SK-N-MC (cell line): ENCODE results near the gene KDSR.

ENCODE experiments used
- DNase-seq: peaks from one replicate; pipeline ENCODE4 v3.0.0-alpha.2; 2011; ENCODE audit warnings: low read depth, low spot score
- H3K27ac ChIP-seq: fragments of 200-600 bp; sonication (generic); 2 replicates; pipeline ENCODE4 v1.5.1; 2016; ENCODE audit warnings: mixed run types
- H3K36me3 ChIP-seq: fragments of 200-600 bp; sonication (generic); 2 replicates; pipeline ENCODE4 v1.6.1; 2017; ENCODE audit warnings: antibody characterized with exemption, low read length, mixed read lengths; ENCODE audit not compliant: insufficient read depth
- H3K4me3 ChIP-seq: fragments of 200-600 bp; sonication (generic); 2 replicates; pipeline ENCODE4 v1.5.1; 2016
- H3K9ac ChIP-seq: fragments of 200-600 bp; sonication (generic); 2 replicates; pipeline ENCODE4 v1.8.0; 2017; ENCODE audit warnings: mixed run types, mixed read lengths; ENCODE audit not compliant: insufficient read length
- H3K9me3 ChIP-seq: fragments of 200-600 bp; sonication (generic); 2 replicates; pipeline ENCODE4 v1.6.1; 2017; ENCODE audit warnings: low read depth, mild to moderate bottlenecking, antibody characterized with exemption, low read length, moderate library complexity, mixed read lengths
- EZH2 ChIP-seq: fragments of 200-600 bp; sonication (generic); IDR thresholded peaks from one replicate; pipeline ENCODE4 v1.6.1; 2017; ENCODE audit warnings: antibody characterized with exemption
- FOXP2 ChIP-seq: optimal IDR thresholded peaks from 2 replicates; pipeline ENCODE3; 2011; ENCODE audit warnings: mild to moderate bottlenecking, moderate library complexity; ENCODE audit not compliant: insufficient read depth; ENCODE audit errors: extremely low read length, control extremely low read depth
- POLR2AphosphoS5 ChIP-seq: IDR thresholded peaks from 2 replicates; pipeline ENCODE4 v1.6.1; 2012; ENCODE audit warnings: mild to moderate bottlenecking, low read depth, low read length, borderline replicate concordance

KDSR gene

DNA sequence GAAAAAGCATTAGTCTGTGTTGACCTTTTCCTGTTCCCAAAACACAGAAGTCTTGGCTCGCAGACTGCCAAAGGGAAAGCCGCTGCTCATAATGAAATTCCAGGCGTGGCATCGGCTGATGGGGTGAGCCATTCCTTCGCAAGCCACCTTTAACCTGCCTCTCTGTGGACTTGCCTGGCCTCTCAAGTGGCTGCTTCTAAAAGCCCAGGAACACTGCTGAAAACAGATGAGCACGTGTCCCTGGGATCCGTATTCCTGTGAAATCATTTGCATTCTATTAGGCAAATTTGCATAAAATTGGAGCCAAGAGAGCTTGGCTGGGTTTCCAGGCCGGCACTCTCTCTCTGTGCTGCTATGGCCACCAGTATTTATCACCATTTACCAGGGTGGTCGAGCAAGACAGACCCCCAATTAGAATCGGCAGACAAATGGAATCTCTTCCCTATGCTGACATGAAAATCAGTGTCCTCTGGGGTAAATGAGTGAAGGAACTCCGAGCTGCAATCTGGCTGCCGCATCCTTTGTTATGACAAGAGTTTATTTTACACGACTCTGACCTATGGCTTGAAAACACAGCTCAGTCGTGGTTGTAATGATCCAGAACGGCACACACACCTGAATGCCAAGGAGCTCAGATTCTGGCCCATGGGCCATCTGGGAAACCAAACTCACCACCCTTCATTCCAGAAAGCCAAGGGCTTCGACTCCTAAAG is 69.2 kb downstream of the KDSR start:
- H3K9ac ChIP-seq: no peak overlapping the region
- H3K9me3 ChIP-seq: no peaks in the 10 kb centered on the region
- no peak overlapping the region for H3K27ac ChIP-seq
- no peak for TF ChIP-seq FOXP2
- TF ChIP-seq EZH2: no peak
- no peak for TF ChIP-seq POLR2AphosphoS5
- no peaks in the 10 kb centered on the region for H3K36me3 ChIP-seq
- no peak overlapping the region for H3K4me3 ChIP-seq
- no peak for DNase-seq

DNA sequence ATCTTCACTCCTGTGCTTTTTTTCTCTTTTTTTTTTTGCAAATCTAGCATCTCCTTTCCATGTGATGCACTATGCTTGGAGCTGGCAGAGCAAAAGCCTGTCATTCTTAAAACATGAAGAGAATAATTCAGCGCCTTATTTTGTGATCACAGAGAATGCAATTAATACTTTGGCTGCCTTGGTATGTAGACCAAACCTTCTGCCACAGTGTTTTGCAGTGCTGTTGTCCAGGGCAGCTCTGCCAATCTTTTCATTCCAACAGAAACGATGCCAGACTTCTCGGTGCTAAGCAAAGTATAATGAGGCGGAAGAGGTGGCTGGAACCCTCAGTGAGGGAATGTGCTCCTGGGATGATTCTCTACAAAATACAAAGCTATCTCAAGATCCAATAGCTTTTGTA is 73.1 kb downstream of the KDSR start:
- H3K36me3 ChIP-seq: no peaks in the 10 kb centered on the region
- TF ChIP-seq EZH2: no peak
- no peak for TF ChIP-seq POLR2AphosphoS5
- no peak for TF ChIP-seq FOXP2
- no peak overlapping the region for H3K27ac ChIP-seq
- H3K9me3 ChIP-seq: no peaks in the 10 kb centered on the region
- H3K4me3 ChIP-seq: no peak overlapping the region
- no peak for DNase-seq
- H3K9ac ChIP-seq: no peak overlapping the region

DNA sequence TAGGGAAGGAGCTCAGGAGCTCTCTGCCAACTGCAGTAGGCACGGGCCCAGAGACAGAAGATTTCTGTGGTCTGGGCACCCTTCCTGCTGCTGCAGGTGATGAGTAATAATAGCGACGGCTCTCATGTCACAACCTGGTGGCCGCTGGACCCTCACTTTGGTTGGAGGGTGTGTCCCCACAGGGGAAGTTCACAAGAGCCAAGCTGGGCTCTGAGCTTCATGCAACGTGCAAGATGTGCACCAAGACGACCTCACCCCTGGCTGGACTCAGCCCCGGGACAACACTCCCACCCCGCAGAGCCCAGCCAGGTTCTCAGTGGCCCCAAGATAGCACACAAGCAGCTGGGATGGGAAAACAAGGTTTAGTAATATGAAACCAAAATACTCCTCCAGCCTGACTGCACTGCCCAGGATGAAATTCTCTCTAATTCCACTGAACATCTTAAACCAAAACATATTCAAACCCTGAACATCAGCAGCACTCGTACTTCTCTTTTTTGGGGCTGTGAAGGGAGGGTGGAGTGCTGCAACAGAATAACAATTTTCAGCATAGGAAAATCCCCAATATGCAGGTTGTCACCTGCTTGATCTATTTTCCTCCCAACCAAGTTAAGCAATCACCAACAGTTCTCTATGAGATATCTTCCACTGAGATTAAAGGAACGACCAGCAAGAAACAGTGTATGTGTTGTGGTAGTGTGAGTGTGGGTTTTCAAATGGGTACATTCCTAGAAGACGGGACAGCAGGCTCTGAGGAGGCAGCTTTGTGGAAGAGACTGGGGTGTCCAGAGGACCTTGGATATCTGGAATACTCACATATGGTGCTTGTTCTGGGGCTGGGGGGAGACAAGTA is 73.9 kb downstream of the KDSR start:
- H3K27ac ChIP-seq: no peak overlapping the region
- H3K9me3 ChIP-seq: no peaks in the 10 kb centered on the region
- H3K4me3 ChIP-seq: no peak overlapping the region
- no peak overlapping the region for H3K9ac ChIP-seq
- no peaks in the 10 kb centered on the region for H3K36me3 ChIP-seq
- TF ChIP-seq FOXP2 (no peak), EZH2 (no peak), POLR2AphosphoS5 (no peak)
- no peak for DNase-seq

DNA sequence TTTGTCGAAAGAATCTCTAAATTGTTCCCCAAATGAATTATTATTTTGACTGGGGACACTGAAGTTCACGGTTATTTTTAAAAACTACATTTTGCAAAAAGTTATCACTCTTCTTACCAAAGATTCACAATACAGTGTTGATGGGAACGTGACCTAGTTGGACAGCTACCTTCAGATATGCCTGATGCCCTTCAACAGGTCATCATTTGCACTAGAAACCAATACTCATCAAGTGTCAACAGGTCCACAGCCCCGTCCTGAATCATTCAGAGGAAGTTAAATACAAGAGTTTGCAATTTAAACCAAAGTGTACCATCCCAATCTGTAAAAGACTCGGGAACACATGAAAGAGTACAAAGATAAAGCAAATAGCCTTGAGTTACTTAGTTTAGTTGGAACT is 75.7 kb downstream of the KDSR start:
- H3K27ac ChIP-seq: no peak overlapping the region
- no peak for TF ChIP-seq POLR2AphosphoS5
- no peak for TF ChIP-seq FOXP2
- no peak for TF ChIP-seq EZH2
- H3K4me3 ChIP-seq: no peak overlapping the region
- no peak for DNase-seq
- H3K9me3 ChIP-seq: no peaks in the 10 kb centered on the region
- H3K9ac ChIP-seq: no peak overlapping the region
- no peaks in the 10 kb centered on the region for H3K36me3 ChIP-seq

DNA sequence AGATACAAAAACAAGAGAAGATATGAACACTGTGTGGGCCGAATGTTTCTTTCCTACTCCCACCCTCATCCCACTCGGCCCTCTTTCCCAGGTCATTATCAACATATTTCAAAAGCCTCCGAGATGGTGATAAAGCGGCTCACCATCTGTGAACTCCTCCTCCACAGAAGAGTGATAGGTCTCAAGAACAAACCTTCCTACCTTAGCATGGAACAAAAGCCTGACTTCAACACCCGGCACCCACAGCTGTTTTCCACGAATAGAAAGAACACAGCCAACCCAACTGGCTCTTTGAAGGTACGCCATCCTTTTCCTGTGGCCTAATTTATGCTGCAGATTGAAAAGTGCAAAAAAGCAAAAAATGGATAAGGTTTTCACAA is 76.2 kb downstream of the KDSR start:
- H3K9me3 ChIP-seq: no peaks in the 10 kb centered on the region
- H3K9ac ChIP-seq: no peak overlapping the region
- H3K27ac ChIP-seq: no peak overlapping the region
- H3K4me3 ChIP-seq: no peak overlapping the region
- no peak for DNase-seq
- TF ChIP-seq FOXP2 (no peak), EZH2 (no peak), POLR2AphosphoS5 (no peak)
- H3K36me3 ChIP-seq: no peaks in the 10 kb centered on the region

DNA sequence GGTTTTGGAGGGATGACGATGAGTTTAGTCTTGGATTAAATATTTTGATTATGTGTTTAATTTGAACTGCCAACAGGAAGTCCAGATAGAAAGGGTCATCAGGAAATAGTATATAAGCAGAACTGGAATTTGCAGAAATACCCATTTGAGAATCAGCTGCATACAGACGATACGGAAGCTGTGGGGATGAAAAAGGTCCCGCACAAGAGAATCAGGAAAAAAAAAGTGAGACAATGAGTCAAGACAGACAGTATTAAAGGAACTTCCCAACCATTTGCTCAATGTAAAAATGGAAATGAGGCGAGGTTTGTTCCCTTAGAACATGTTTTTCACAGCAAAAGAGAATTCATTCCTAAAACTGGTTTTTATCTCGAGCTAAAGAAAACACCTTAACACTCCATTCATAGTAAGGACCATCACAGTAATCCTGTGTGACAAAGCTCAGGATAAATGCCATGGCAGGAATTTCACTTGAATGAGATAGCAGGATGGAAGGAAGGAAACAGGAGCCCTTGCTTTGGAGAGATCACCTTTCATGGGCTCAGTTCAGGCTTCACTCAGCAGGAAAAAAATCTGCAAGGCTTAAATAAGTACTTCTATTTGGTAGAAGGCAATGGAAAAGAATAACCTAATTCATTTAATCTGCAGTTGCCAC is 76.7 kb downstream of the KDSR start:
- no peaks in the 10 kb centered on the region for H3K36me3 ChIP-seq

DNA sequence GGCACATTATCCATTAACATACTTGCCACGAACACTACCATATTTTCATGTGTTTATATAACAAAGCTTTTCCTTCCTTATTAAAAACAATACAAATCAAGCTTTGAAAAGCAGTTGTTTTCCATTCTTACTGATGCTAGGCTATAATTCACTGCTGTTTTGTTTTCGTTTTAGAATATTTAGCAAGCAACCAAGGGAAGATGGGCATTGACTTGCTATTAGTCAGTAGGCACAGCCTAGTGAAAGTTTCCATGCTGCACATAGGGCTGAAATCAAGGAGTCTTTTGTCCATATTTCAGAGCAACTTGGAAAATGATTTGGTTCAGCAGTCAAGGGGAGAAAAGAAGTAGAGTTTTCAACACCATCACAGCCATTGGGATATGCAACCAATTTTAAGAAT is 78.7 kb downstream of the KDSR start:
- Histone ChIP-seq H3K27ac (no peak overlapping the region), H3K9ac (no peak overlapping the region), H3K36me3 (no peaks in the 10 kb centered on the region), H3K4me3 (no peak overlapping the region), H3K9me3 (no peaks in the 10 kb centered on the region)
- DNase-seq: no peak
- TF ChIP-seq EZH2 (no peak), FOXP2 (no peak), POLR2AphosphoS5 (no peak)

More for the DNA sequence above, 76.7 kb downstream of the KDSR start:
- TF ChIP-seq POLR2AphosphoS5 (no peak), FOXP2 (no peak), EZH2 (no peak)
- DNase-seq: no peak
- H3K9ac ChIP-seq: no peak overlapping the region
- H3K27ac ChIP-seq: no peak overlapping the region
- H3K4me3 ChIP-seq: no peak overlapping the region
- H3K9me3 ChIP-seq: no peaks in the 10 kb centered on the region

DNA sequence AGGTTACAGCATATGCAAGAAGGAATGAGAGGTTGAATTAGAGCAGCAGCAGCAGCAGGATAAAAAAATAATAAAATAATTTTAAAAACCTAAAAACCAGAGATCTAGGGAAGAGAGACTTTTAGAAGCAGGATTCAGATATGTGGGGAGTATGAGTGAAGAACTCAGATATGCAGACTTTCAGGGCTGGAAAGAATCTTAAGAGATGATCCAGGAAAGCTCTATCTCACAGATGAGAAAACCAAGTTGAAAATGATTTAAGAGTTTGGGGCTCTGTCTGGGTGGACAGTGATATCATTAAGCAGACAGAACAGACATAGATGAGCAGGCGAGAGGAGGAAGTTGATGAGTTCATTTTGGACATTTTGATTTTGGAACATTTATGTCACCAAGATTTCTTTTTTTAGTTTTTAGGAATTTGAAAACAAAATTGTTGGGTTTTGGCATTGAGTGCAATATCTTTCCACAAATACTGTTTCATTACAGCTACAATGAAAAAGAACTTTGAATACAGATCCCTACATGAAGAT is 79.2 kb downstream of the KDSR start:
- Histone ChIP-seq H3K36me3 (no peaks in the 10 kb centered on the region), H3K9ac (no peak overlapping the region)
- no peak for DNase-seq

More for the DNA sequence above, 79.2 kb downstream of the KDSR start:
- H3K27ac ChIP-seq: no peak overlapping the region
- no peak overlapping the region for H3K4me3 ChIP-seq
- H3K9me3 ChIP-seq: no peaks in the 10 kb centered on the region
- TF ChIP-seq POLR2AphosphoS5: no peak
- TF ChIP-seq EZH2: no peak
- no peak for TF ChIP-seq FOXP2
